ENCODE data around the gene PTPRN2.
A peak's percentile ranks its signal among the peaks of the same experiment; 100 is the strongest.

- no peak; the same call in 1 of the 2 replicates for TF ChIP-seq POLR2AphosphoS5 (IDR thresholded peaks at IDR 0.05; ENCODE audit: low read depth, low read length)
- TF ChIP-seq EZH2phosphoT487 (IDR thresholded peaks at IDR 0.05; ENCODE audit: borderline replicate concordance) = no peak
- no peak for TF ChIP-seq RAD21 (IDR thresholded peaks at IDR 0.05; ENCODE audit: low read depth)
- TF ChIP-seq REST (IDR thresholded peaks at IDR 0.05; ENCODE audit: low read depth) = no peak
- no peak for TF ChIP-seq CTCF (IDR thresholded peaks at IDR 0.05 in 2 of 3, conservative IDR thresholded peaks at IDR 0.05 in 1 of 3; ENCODE audit: borderline replicate concordance in 1 of 3, insufficient read depth in 1 of 3, low read depth in 2 of 3, low read length in 2 of 3)
- peak; percentile 16 for TF ChIP-seq POLR2A (IDR thresholded peaks at IDR 0.05; ENCODE audit: borderline replicate concordance, extremely low read depth, insufficient read depth, insufficient read length)
- TF ChIP-seq SRF (IDR thresholded peaks at IDR 0.05; ENCODE audit: low read depth) = no peak
- no peak for TF ChIP-seq ZBTB33 (IDR thresholded peaks at IDR 0.05; ENCODE audit: extremely low read depth, insufficient replicate concordance, low read length)
- peak; percentile 78 for TF ChIP-seq SP1 (IDR thresholded peaks at IDR 0.05; ENCODE audit: low read depth)
- TF ChIP-seq ELF1 (IDR thresholded peaks at IDR 0.05; ENCODE audit: borderline replicate concordance, low read depth) = no peak
- no peak for TF ChIP-seq CEBPB (IDR thresholded peaks at IDR 0.05; ENCODE audit: low read depth)
- TF ChIP-seq ZFX (IDR thresholded peaks at IDR 0.05) = peak; percentile 31; the same call in 1 of the 2 replicates
- no peak for TF ChIP-seq EZH2 (IDR thresholded peaks at IDR 0.05)
- no peak for TF ChIP-seq ATF3 (IDR thresholded peaks at IDR 0.05)
Measured at GRCh38 chr7:157690833-157691585, 896.6 kb downstream of the PTPRN2 start.
